ENCODE measurements around the gene ABHD17A.

- no peak for TF ChIP-seq EZH2phosphoT487 (IDR thresholded peaks at IDR 0.05)
- no peak for TF ChIP-seq EZH2 (IDR thresholded peaks at IDR 0.05)
- no peak for TF ChIP-seq CTCF (IDR thresholded peaks at IDR 0.05)
Measured at GRCh38 chr19:1858412-1859081, 26.7 kb downstream of the ABHD17A start.

Data from neural progenitor cell (in vitro differentiated cells).